ENCODE measurements around the gene CHRNG.
A peak's percentile ranks its signal among the peaks of the same experiment; 100 is the strongest.

The CHRNG gene

DNA sequence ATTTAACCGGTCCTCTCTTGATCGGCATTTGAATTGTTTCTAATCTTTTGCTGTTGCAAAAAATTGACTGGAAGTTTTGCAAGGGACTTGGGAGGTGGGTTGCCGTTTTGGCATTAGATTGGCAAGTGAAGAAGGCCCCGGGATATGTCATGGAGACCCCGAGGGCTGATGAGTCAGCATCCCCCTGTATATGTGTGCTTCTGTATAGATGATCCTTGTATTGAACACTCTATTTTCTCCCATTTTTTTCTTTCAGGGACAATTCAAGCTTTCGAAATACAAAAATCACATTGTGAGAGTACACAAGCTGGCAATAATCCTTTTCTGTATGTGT is 41.1 kb downstream of the CHRNG start:
- DNase-seq, result no peak

DNA sequence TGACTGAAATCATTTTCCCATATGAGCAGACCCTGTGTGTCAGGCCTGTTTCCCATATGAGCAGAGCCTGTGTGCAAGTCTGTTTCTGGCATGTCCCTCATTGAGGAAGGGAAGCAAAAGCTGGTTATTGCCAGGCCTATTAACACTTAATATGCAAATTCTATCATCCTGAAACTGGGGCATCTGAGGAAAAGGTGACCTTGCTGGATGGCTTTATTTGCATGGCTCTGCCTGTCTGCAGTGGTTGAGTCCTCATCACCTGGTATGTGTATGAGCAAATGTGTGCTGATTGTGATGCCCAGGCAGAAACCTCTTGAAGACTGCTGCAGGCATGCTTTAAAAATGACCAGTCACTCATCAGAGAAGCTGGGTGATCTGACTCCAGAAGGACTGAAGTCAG is 42.2 kb downstream of the CHRNG start:
- DNase-seq, result no peak

GRCh38 chr2:232584238-232584637 is 44.7 kb downstream of the CHRNG start:
- no peak for DNase-seq

- DNase-seq, result no peak
Observed at GRCh38 chr2:232586943-232587505, 47.5 kb downstream of the CHRNG start.

- DNase-seq, result no peak
Observed at GRCh38 chr2:232587512-232587911, 48.0 kb downstream of the CHRNG start.

GRCh38 chr2:232588031-232588430 is 48.5 kb downstream of the CHRNG start:
- DNase-seq, result no peak

DNA sequence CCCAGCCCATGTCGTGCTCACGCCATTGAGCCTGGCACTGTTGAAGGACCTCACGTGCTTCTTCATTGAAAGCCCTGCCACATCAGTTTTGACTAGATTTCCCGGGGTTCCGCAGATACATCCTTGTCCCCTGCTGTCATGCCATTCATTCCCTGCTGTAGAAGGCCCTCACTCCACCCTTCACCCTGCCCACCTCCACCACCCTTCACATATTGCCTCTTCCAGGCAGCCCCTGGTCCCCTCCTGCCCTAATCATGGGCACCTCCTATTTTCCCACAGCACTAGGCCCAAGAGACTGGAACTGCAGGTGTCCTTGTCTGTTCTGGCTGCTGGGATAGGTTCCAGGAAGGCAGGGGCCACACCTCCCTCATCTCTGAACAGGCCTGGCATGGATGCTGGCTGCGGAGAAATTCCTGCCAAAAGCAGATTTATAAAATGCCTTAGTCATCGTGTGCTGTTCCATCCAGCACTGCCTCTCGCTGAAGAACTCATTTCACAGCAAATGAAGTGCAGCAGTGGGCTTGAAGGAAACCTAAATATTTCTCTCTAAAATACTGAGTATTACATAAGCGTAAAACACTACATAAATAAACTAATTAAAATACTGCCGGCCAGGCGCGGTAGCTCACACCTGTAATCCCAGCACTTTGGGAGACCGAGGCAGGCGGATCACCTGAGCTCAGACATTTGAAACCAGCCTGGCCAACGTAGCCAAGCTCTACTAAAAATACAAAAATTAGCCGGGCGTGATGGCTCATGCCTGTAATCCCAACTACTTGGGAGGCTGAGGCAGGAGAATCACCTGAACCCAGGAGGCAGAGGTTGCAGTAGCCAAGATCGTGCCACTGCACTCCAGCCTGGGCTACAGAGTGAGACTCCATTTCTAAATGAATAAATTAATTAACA is 49.4 kb downstream of the CHRNG start:
- no peak for DNase-seq

- no peak for DNase-seq
Observed at GRCh38 chr2:232592772-232593395, 53.4 kb downstream of the CHRNG start.

- peak in 1 of 3 experiments; percentile 7 for DNase-seq
Observed at GRCh38 chr2:232593982-232594381, 54.5 kb downstream of the CHRNG start.

Data from NCI-H1417 (cell line).